Left lung (tissue), 10 donors: ENCODE data around the gene DYRK1A. TPM values are rescaled to one million over a fixed set of nuclear protein-coding genes. Genes with fewer than 3 reads are reported as not detected.
A peak's percentile ranks its signal among the peaks of the same experiment; 100 is the strongest.

ENCODE experiments used
- ATAC-seq: fragments of 200-7000 bp; cut with Tn5 transposase; one replicate; pipeline ENCODE4 v1.9.1; 2020; ENCODE audit warnings: moderate library complexity
- DNase-seq, 4 donors: peaks; one replicate each; pipeline ENCODE4 v3.0.0-alpha.2; 2013 to 2020
- H3K27ac ChIP-seq, 2 donors: fragments of 200-600 bp; sonication (generic) in 1 of 2; one replicate each; pipeline versions ENCODE4 v1.5.0 to v1.8.0; 2020 to 2021
- H3K27me3 ChIP-seq, 2 donors: fragments of 200-600 bp; sonication (generic) in 1 of 2; one replicate each; pipeline versions ENCODE4 v1.5.0 to v1.8.0; 2020 to 2021
- H3K36me3 ChIP-seq, 2 donors: fragments of 200-600 bp; sonication (generic) in 1 of 2; one replicate each; pipeline versions ENCODE4 v1.5.0 to v1.8.0; 2020 to 2021
- H3K4me1 ChIP-seq, 2 donors: fragments of 200-600 bp; one replicate each; pipeline ENCODE4 v1.8.0; 2021
- H3K4me3 ChIP-seq, 2 donors: fragments of 200-600 bp; sonication (generic) in 1 of 2; one replicate each; pipeline versions ENCODE4 v1.5.0 to v1.8.0; 2020 to 2021; ENCODE audit warnings: mild to moderate bottlenecking in 1 of 2
- H3K9me3 ChIP-seq, 2 donors: fragments of 200-600 bp; sonication (generic) in 1 of 2; one replicate each; pipeline versions ENCODE4 v1.5.0 to v1.8.0; 2020 to 2021
- CTCF ChIP-seq, 2 donors: fragments of 200-600 bp; sonication (generic) in 1 of 2; IDR thresholded peaks; one replicate each; pipeline versions ENCODE4 v1.5.0 to v1.8.0; 2021; ENCODE audit warnings: antibody characterized with exemption in 2 of 2
- intact Hi-C, 2 donors: fragments of 100-400 bp; cut with DNase I; formaldehyde crosslinking; loops; one replicate each; pipeline versions ENCODE4 v1.11.2 to v1.14.2; 2022
- polyA plus RNA-seq, 6 donors: library from polyadenylated mRNA; unstranded; fragments of 120-200 nt; gene quantifications; one replicate each; pipeline ENCODE4 v1.2.1, GENCODE V29; 2013; ENCODE audit not compliant: insufficient read length in 6 of 6
- total RNA-seq, 2 donors: library from RNA; stranded (reverse); fragmentation: NEBNext Ultra II Directional; extraction: Animal tissue kit (Norgen Biotek cat#: 25700); gene quantifications; one replicate each; pipeline ENCODE4 v1.2.1, GENCODE V29; 2021
- donor health status: DM: no; HTN: yes; CAD: no.
- donor health status: DM: no; HTN: no; CAD: no.

Gene DYRK1A
- total and polyA plus RNA-seq, 8 donors: 57.0 to 69.9 (median 65.8) TPM

GRCh38 chr21:37410639-37411038, 44.1 kb downstream of the DYRK1A start:
- no peaks in the 10 kb centered on the region for H3K9me3 ChIP-seq
- no peak for TF ChIP-seq CTCF (IDR thresholded peaks at IDR 0.05)
- peaks cover 32 to 88% of the 10 kb centered on the region in 2 donors for H3K4me1 ChIP-seq
- H3K27ac ChIP-seq: no peak overlapping the region
- ATAC-seq (no peak), DNase-seq (no peak)
- no peak overlapping the region for H3K4me3 ChIP-seq
- intact Hi-C loops: no loop called here
- no peaks in the 10 kb centered on the region for H3K36me3 ChIP-seq
- H3K27me3 ChIP-seq: no peaks in the 10 kb centered on the region

- H3K9me3 ChIP-seq: no peaks in the 10 kb centered on the region
- ATAC-seq (peak; percentile 16), DNase-seq (no peak)
- peaks cover 24 to 77% of the 10 kb centered on the region in 2 donors for H3K4me1 ChIP-seq
- no peak for TF ChIP-seq CTCF (IDR thresholded peaks at IDR 0.05)
- no peaks in the 10 kb centered on the region for H3K27me3 ChIP-seq
- no peak overlapping the region for H3K4me3 ChIP-seq
- peak overlapping the region in 1 of 2 donors; percentile 14 for H3K27ac ChIP-seq
- intact Hi-C loops: no loop called here
- H3K36me3 ChIP-seq: no peaks in the 10 kb centered on the region
Measured at GRCh38 chr21:37412603-37413360, 46.2 kb downstream of the DYRK1A start.

- intact Hi-C loops: no loop called here
- no peak for ATAC-seq
- no peak for DNase-seq
- Histone ChIP-seq H3K27ac (no peak overlapping the region), H3K27me3 (no peaks in the 10 kb centered on the region), H3K4me3 (no peak overlapping the region), H3K9me3 (no peaks in the 10 kb centered on the region), H3K4me1 (peaks cover 14 to 69% of the 10 kb centered on the region in 2 donors), H3K36me3 (no peaks in the 10 kb centered on the region)
- no peak for TF ChIP-seq CTCF (IDR thresholded peaks at IDR 0.05)
Measured at GRCh38 chr21:37413553-37414291, 47.1 kb downstream of the DYRK1A start.

- Histone ChIP-seq H3K27ac (peak overlapping the region in 1 of 2 donors; percentile 15), H3K9me3 (no peaks in the 10 kb centered on the region), H3K4me1 (peaks cover 16 to 69% of the 10 kb centered on the region in 2 donors), H3K36me3 (no peaks in the 10 kb centered on the region), H3K27me3 (no peaks in the 10 kb centered on the region), H3K4me3 (no peak overlapping the region)
- intact Hi-C loops: no loop called here
- TF ChIP-seq CTCF (IDR thresholded peaks at IDR 0.05): no peak
- ATAC-seq: no peak
- no peak for DNase-seq
Measured at GRCh38 chr21:37414292-37415253, 48.0 kb downstream of the DYRK1A start.
